Testis (tissue), 3 donors: ENCODE data around the gene LSG1. TPM values are rescaled to one million over a fixed set of nuclear protein-coding genes. Genes with fewer than 3 reads are reported as not detected.

Experiments used
- DNase-seq: peaks from one replicate; pipeline ENCODE4 v3.0.0-alpha.2; 2019
- H3K27ac ChIP-seq, 2 donors: fragments of 200-600 bp; sonication (generic); one replicate each; pipeline ENCODE4 v1.5.1; 2019
- H3K27me3 ChIP-seq: fragments of 200-600 bp; sonication (generic); one replicate; pipeline ENCODE4 v1.5.1; 2019
- H3K36me3 ChIP-seq: fragments of 200-600 bp; sonication (generic); one replicate; pipeline ENCODE4 v1.5.1; 2017; ENCODE audit warnings: low read depth; ENCODE audit errors: missing control alignments
- H3K4me1 ChIP-seq: fragments of 200-600 bp; sonication (generic); one replicate; pipeline ENCODE4 v1.5.1; 2019
- H3K4me3 ChIP-seq, 2 donors: fragments of 200-600 bp; sonication (generic); one replicate each; pipeline ENCODE4 v1.5.1; 2017 to 2019
- H3K9me3 ChIP-seq: fragments of 200-600 bp; sonication (generic); one replicate; pipeline ENCODE4 v1.5.1; 2017
- CTCF ChIP-seq, 3 experiments: fragments of 450-650 bp in 2 of 3; fragments of 200-600 bp in 1 of 3; sonication (generic) in 1 of 3; IDR thresholded peaks; one replicate each; pipeline ENCODE4 v1.5.1; 2016 to 2019; ENCODE audit warnings: antibody characterized with exemption in 3 of 3, mild to moderate bottlenecking in 2 of 3, moderate library complexity in 1 of 3
- POLR2A ChIP-seq: fragments of 450-650 bp; IDR thresholded peaks from one replicate; pipeline ENCODE4 v1.6.1; 2017; ENCODE audit warnings: antibody characterized with exemption, mild to moderate bottlenecking, moderate library complexity
- WGBS, 2 donors: methylation state at CpG; one replicate each; pipeline ENCODE4 v1.1.5; 2018; 5-methylcytosine and 5-hydroxymethylcytosine counted together
- intact Hi-C: fragments of 100-400 bp; cut with DNase I; formaldehyde crosslinking; loops from one replicate; pipeline ENCODE4 v1.15.1; 2023; ENCODE audit warnings: low total_unique reads
- polyA plus RNA-seq: library from polyadenylated mRNA; stranded (reverse); fragments of 350-450 nt; fragmentation: Illumina TruSeq; extraction: RNeasy Lipid Tissue Mini Kit (QIAGEN cat#74804); gene quantifications from one replicate; pipeline ENCODE4 v1.2.3, GENCODE V29; 2014; ENCODE audit warnings: low read depth, low replicate concordance; ENCODE audit not compliant: insufficient read depth
- total RNA-seq, 2 donors: library from RNA; depleted of rRNA; stranded (reverse); fragments of >200 nt; gene quantifications; one replicate each; pipeline ENCODE4 v1.2.3, GENCODE V29; 2016

The LSG1 gene
- total and polyA plus RNA-seq, 3 donors from 2014 or later: 47.4 to 56.1 (median 50.5) TPM

DNA sequence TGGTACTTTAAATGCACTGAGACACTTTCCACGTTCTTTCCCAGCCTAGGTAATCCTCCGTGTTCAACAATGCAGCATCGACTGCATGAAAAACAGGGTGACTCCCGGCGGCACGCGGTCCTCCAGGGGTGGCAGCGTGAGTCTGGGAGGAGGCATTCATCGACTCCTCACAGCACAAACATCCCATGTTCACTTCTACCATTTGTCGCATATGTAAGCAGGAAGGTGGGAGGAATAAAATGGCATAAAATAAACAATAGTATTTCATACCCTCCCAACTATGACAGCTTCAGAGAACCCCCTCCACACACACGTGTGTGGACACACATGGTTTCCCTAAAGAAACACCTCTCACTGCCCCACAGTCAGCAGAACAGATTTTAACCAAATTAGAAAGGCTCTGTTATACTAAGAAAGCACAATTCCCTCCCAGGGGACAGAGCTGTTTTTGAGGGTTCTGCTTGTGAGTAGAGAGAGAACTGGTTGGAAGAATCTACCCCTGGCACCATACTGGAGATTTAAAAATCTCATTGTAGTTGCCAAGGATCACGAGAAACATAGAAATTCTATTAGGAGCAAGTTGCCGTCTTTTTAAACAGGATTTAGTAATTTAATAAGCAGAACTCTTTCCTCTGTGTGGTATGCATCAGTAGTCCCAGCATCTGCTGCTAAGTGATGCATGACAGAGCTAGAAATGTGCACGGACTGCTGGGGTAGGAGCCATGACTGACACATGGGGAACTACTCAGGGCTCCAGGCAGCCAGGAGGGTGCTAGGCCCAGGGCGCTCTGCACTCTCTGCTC lies 19.7 kb upstream of the LSG1 start:
- WGBS, 2 donors: 61 to 68% methylated on average over 15 of the region's 15 CpGs
- H3K36me3 ChIP-seq: no peaks in the 10 kb centered on the region
- peaks cover 32% of the 10 kb centered on the region for H3K4me1 ChIP-seq
- no peaks in the 10 kb centered on the region for H3K27me3 ChIP-seq
- TF ChIP-seq POLR2A (no peak), CTCF (IDR thresholded peaks at IDR 0.05) (no peak)
- H3K27ac ChIP-seq: no peak overlapping the region
- DNase-seq: no peak
- H3K9me3 ChIP-seq: no peaks in the 10 kb centered on the region
- intact Hi-C loops: no loop called here
- H3K4me3 ChIP-seq: no peak overlapping the region

- H3K27me3 ChIP-seq: no peaks in the 10 kb centered on the region
- 78% methylated on average over 8 of the region's 8 CpGs for WGBS, 2 donors
- intact Hi-C loops: no loop called here
- no peaks in the 10 kb centered on the region for H3K36me3 ChIP-seq
- H3K27ac ChIP-seq: no peak overlapping the region
- DNase-seq: no peak
- TF ChIP-seq CTCF (IDR thresholded peaks at IDR 0.05) (no peak), POLR2A (no peak)
- no peaks in the 10 kb centered on the region for H3K9me3 ChIP-seq
- no peak overlapping the region for H3K4me3 ChIP-seq
- H3K4me1 ChIP-seq: peaks cover 28% of the 10 kb centered on the region
Measured at GRCh38 chr3:194690501-194691372, 18.7 kb upstream of the LSG1 start.

GRCh38 chr3:194689493-194689944 lies 17.5 kb upstream of the LSG1 start:
- Histone ChIP-seq H3K27me3 (no peaks in the 10 kb centered on the region), H3K36me3 (no peaks in the 10 kb centered on the region), H3K4me1 (peaks cover 24% of the 10 kb centered on the region), H3K27ac (peak overlapping the region in 1 of 2 donors; percentile 3), H3K9me3 (no peaks in the 10 kb centered on the region), H3K4me3 (no peak overlapping the region)
- intact Hi-C loops: loop anchor here (5.0 kb wide), 2 partner anchors 413 to 568 kb away; no protein-coding TSS in a partner anchor
- DNase-seq: no peak
- 46 to 73% methylated on average over 8 to 9 of the region's 9 CpGs for WGBS, 2 donors
- TF ChIP-seq CTCF (IDR thresholded peaks at IDR 0.05) (no peak), POLR2A (no peak)

DNA sequence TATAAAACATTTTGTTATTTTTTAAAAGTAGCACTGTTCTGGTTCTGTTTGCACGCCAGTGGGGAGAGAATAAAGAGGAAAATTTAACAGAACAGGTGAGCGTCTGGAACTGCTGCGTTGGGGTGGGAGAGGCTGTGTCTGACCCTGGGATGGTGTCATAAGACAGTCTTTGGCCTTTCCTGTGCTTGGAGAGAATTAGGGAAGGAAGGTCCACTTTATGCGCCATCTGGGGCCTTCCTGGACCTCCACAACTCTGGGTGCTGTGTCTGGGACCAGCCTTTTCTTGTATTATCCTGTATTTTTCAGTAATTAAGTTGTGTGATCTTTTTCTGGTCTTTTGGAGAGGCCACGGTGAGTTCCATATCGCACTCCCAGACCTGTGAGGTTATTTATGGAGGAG lies 17.0 kb upstream of the LSG1 start:
- H3K27ac ChIP-seq: peak overlapping the region in 1 of 2 donors; percentile 3
- H3K4me3 ChIP-seq: no peak overlapping the region
- H3K27me3 ChIP-seq: no peaks in the 10 kb centered on the region
- TF ChIP-seq POLR2A (no peak), CTCF (IDR thresholded peaks at IDR 0.05) (no peak)
- no peak for DNase-seq
- H3K4me1 ChIP-seq: peaks cover 24% of the 10 kb centered on the region
- intact Hi-C loops: loop anchor here (5.0 kb wide), 2 partner anchors 413 to 568 kb away; no protein-coding TSS in a partner anchor
- WGBS, 2 donors: 49 to 62% methylated on average over 6 of the region's 6 CpGs
- H3K9me3 ChIP-seq: no peaks in the 10 kb centered on the region
- H3K36me3 ChIP-seq: no peaks in the 10 kb centered on the region
